ENCODE results near the gene OR10R2. TPM values are rescaled to one million over a fixed set of nuclear protein-coding genes. Genes with fewer than 3 reads are reported as not detected.

The OR10R2 gene
- total RNA-seq, result not detected

GRCh38 chr1:158471920-158472319, at the start of gene OR10R2:
Gene OR10R2 (plus strand): TSS chr1:158472220. CDS start chr1:158472326, 106 bp downstream.

GRCh38 chr1:158426137-158426536, 45.9 kb upstream of the OR10R2 start, which contains the start of gene OR10K2:
Gene OR10K2 (minus strand): TSS chr1:158426237. CDS start chr1:158420866, 5,371 bp downstream.

GRCh38 chr1:158461534-158461933, 10.5 kb upstream of the OR10R2 start, which contains the start of gene OR10K1:
Gene OR10K1 (plus strand): TSS chr1:158461834. CDS start chr1:158465562, 3,728 bp downstream.

Other genes starting within 250 kb of the OR10R2 start
- gene CD1A, start 217.8 kb upstream of the OR10R2 start, total RNA-seq, result not detected
- not detected for gene CD1C, start 182.3 kb upstream of the OR10R2 start, total RNA-seq
- not detected for gene CD1B, start 140.7 kb upstream of the OR10R2 start, total RNA-seq
- gene CD1E, start 118.3 kb upstream of the OR10R2 start, total RNA-seq, result not detected
- not detected for gene OR10T2, start 72.8 kb upstream of the OR10R2 start, total RNA-seq
- not detected for gene OR10K2, start 46.0 kb upstream of the OR10R2 start, total RNA-seq
- gene OR10K1, start 10.4 kb upstream of the OR10R2 start, total RNA-seq, result not detected
- gene OR6Y1, start 82.2 kb downstream of the OR10R2 start, total RNA-seq, result not detected
- gene OR6P1, start 98.4 kb downstream of the OR10R2 start, total RNA-seq, result not detected
- gene OR10X1, start 107.7 kb downstream of the OR10R2 start, total RNA-seq, result not detected
- not detected for gene OR10Z1, start 133.0 kb downstream of the OR10R2 start, total RNA-seq
- under 1 TPM; under 0.01 TPM for gene SPTA1, start 214.5 kb downstream of the OR10R2 start, total RNA-seq
- gene OR6K2, start 228.4 kb downstream of the OR10R2 start, total RNA-seq, result not detected
- gene OR6K3, start 248.5 kb downstream of the OR10R2 start, total RNA-seq, result not detected